H1 (cell line): Measurements from ENCODE around the gene MYO5B. TPM values are rescaled to one million over a fixed set of nuclear protein-coding genes. Genes with fewer than 3 reads are reported as not detected.

ENCODE experiments used
- CTCF ChIA-PET: fragments of 300-600 bp; sonication (Branson Sonifier 250); formaldehyde crosslinking; loops from one replicate; lab custom pipeline; 2021; ENCODE audit not compliant: partially characterized antibody; lab: Charles Lee
- POLR2A ChIA-PET: fragments of 300-600 bp; sonication (Branson Sonifier 250); formaldehyde crosslinking; loops from one replicate; lab custom pipeline; 2021; ENCODE audit warnings: inconsistent platforms; ENCODE audit not compliant: partially characterized antibody; lab: Charles Lee
- DNase-seq, 2 experiments: peaks; one replicate each; pipeline versions ENCODE4 v3.0.0 to v3.0.0-alpha.2; 2010 to 2022; ENCODE audit warnings: low spot score in 2 of 2, low read depth in 1 of 2, mixed read lengths in 1 of 2
- FAIRE-seq: peaks from 2 replicates; lab custom pipeline; 2011; peaks lifted over from hg19 to GRCh38; lab: Jason Lieb, UNC
- H2AFZ ChIP-seq: 2 replicates; pipeline ENCODE4 v1.8.1; 2012; ENCODE audit warnings: low read length, inconsistent platforms
- H2AK5ac ChIP-seq: 2 replicates; pipeline ENCODE4 v1.6.1; 2013; ENCODE audit warnings: low read depth, low read length
- H2BK120ac ChIP-seq: replicated peaks from 2 replicates; pipeline ENCODE3; 2013; ENCODE audit warnings: low read depth, low read length, inconsistent platforms
- H2BK12ac ChIP-seq: 2 replicates; pipeline ENCODE4 v1.6.1; 2013; ENCODE audit warnings: low read depth, low read length
- H2BK15ac ChIP-seq: 2 replicates; pipeline ENCODE4 v1.6.1; 2013; ENCODE audit warnings: low read length
- H2BK20ac ChIP-seq: 2 replicates; pipeline ENCODE4 v1.6.1; 2013; ENCODE audit warnings: low read length
- H2BK5ac ChIP-seq: 2 replicates; pipeline ENCODE4 v1.6.1; 2013; ENCODE audit warnings: low read depth, low read length
- H3K14ac ChIP-seq: 2 replicates; pipeline ENCODE4 v1.6.1; 2013; ENCODE audit warnings: inconsistent platforms; ENCODE audit not compliant: insufficient read length
- H3K18ac ChIP-seq: 2 replicates; pipeline ENCODE4 v1.6.1; 2013; ENCODE audit warnings: low read length; ENCODE audit errors: extremely low read depth
- H3K23ac ChIP-seq: 2 replicates; pipeline ENCODE4 v1.6.1; 2013; ENCODE audit warnings: inconsistent platforms; ENCODE audit not compliant: insufficient read length
- H3K23me2 ChIP-seq: 2 replicates; pipeline ENCODE4 v1.6.1; 2013; ENCODE audit warnings: low read depth, low read length
- H3K27ac ChIP-seq: 2 replicates; pipeline ENCODE4 v1.6.1; 2011; ENCODE audit warnings: low read depth, low read length, inconsistent platforms
- H3K27me3 ChIP-seq, 4 experiments: replicated peaks in 1 of 4; 1 replicate in 1 of 4; 2 replicates in 3 of 4; pipeline versions ENCODE4 v1.6.1 to v1.8.1; 2011 to 2013; ENCODE audit warnings: low read length in 3 of 4, mild to moderate bottlenecking in 3 of 4, inconsistent platforms in 2 of 4, mixed read lengths in 2 of 4, moderate library complexity in 1 of 4; ENCODE audit not compliant: control insufficient read depth in 3 of 4, insufficient read depth in 3 of 4; ENCODE audit errors: extremely low read depth in 1 of 4
- H3K36me3 ChIP-seq, 4 experiments: 2 replicates each; pipeline versions ENCODE4 v1.6.1 to v1.8.1; 2011 to 2013; ENCODE audit warnings: mild to moderate bottlenecking in 4 of 4, low read length in 3 of 4, moderate library complexity in 2 of 4, control low read depth in 1 of 4, inconsistent platforms in 1 of 4; ENCODE audit not compliant: insufficient read depth in 4 of 4, control insufficient read depth in 2 of 4
- H3K4ac ChIP-seq: replicated peaks from 2 replicates; pipeline ENCODE3; 2013; ENCODE audit warnings: low read length, low read depth, mixed read lengths, inconsistent platforms; ENCODE audit not compliant: insufficient read length
- H3K4me1 ChIP-seq, 4 experiments: replicated peaks in 1 of 4; 1 replicate in 1 of 4; 2 replicates in 3 of 4; pipeline versions ENCODE4 v1.6.1 to v1.8.1; 2011 to 2013; ENCODE audit warnings: low read length in 3 of 4, inconsistent platforms in 2 of 4, mixed read lengths in 1 of 4; ENCODE audit not compliant: insufficient read depth in 4 of 4, control insufficient read depth in 3 of 4
- H3K4me2 ChIP-seq, 2 experiments: 2 replicates each; pipeline versions ENCODE4 v1.6.1 to v1.8.1; 2011 to 2013; ENCODE audit warnings: low read depth in 2 of 2, low read length in 2 of 2, control low read depth in 1 of 2, inconsistent platforms in 1 of 2, mild to moderate bottlenecking in 1 of 2; ENCODE audit not compliant: insufficient read depth in 1 of 2
- H3K4me3 ChIP-seq, 4 experiments: fragments of 200-600, 300-600 bp in 1 of 4; sonication (generic), shearing (Covaris generic), sonication (Bioruptor Twin) in 1 of 4; 2 replicates each; pipeline versions ENCODE4 v1.5.1 to v1.8.1; 2011 to 2016; ENCODE audit warnings: low read length in 4 of 4, low read depth in 3 of 4, control low read depth in 2 of 4, inconsistent platforms in 2 of 4, mild to moderate bottlenecking in 2 of 4, mixed read lengths in 1 of 4, moderate library complexity in 1 of 4; ENCODE audit not compliant: insufficient read depth in 2 of 4; ENCODE audit errors: extremely low read depth in 1 of 4
- H3K56ac ChIP-seq: replicated peaks from 2 replicates; pipeline ENCODE3; 2013; ENCODE audit warnings: low read depth, mild to moderate bottlenecking, mixed read lengths, low read length, inconsistent platforms; ENCODE audit not compliant: insufficient read length
- H3K79me1 ChIP-seq: 2 replicates; pipeline ENCODE4 v1.6.1; 2013; ENCODE audit warnings: low read depth, low read length, control low read depth
- H3K79me2 ChIP-seq, 2 experiments: 2 replicates each; pipeline versions ENCODE4 v1.6.1 to v1.8.1; 2012 to 2013; ENCODE audit warnings: low read length in 2 of 2, mild to moderate bottlenecking in 2 of 2, inconsistent platforms in 1 of 2; ENCODE audit not compliant: insufficient read depth in 2 of 2, control insufficient read depth in 1 of 2
- H3K9ac ChIP-seq, 4 experiments: replicated peaks in 1 of 4; 1 replicate in 1 of 4; 2 replicates in 3 of 4; pipeline versions ENCODE4 v1.6.1 to v1.8.1; 2011 to 2013; ENCODE audit warnings: low read depth in 3 of 4, low read length in 3 of 4, control low read depth in 2 of 4, mild to moderate bottlenecking in 2 of 4, moderate library complexity in 2 of 4, inconsistent platforms in 1 of 4; ENCODE audit errors: extremely low read depth in 1 of 4
- H3K9me3 ChIP-seq, 2 experiments: 2 replicates each; pipeline versions ENCODE4 v1.6.1 to v1.8.1; 2012 to 2013; ENCODE audit warnings: mild to moderate bottlenecking in 2 of 2, moderate library complexity in 2 of 2, control low read depth in 1 of 2, inconsistent platforms in 1 of 2, low read depth in 1 of 2, low read length in 1 of 2, mixed read lengths in 1 of 2; ENCODE audit not compliant: insufficient read depth in 2 of 2
- H4K20me1 ChIP-seq, 2 experiments: replicated peaks in 1 of 2; 2 replicates each; pipeline versions ENCODE3 to v1.8.1; 2011 to 2013; ENCODE audit warnings: inconsistent platforms in 2 of 2, low read length in 2 of 2, mild to moderate bottlenecking in 1 of 2; ENCODE audit not compliant: insufficient read depth in 2 of 2, control insufficient read depth in 1 of 2
- H4K5ac ChIP-seq: 2 replicates; pipeline ENCODE4 v1.6.1; 2013; ENCODE audit warnings: low read length, low read depth, mixed read lengths, inconsistent platforms; ENCODE audit not compliant: insufficient read length
- H4K8ac ChIP-seq: 2 replicates; pipeline ENCODE4 v1.8.0; 2013; ENCODE audit warnings: mild to moderate bottlenecking, moderate library complexity, low read length, inconsistent platforms; ENCODE audit not compliant: insufficient read depth; ENCODE audit errors: extremely low read depth
- H4K91ac ChIP-seq: replicated peaks from 2 replicates; pipeline ENCODE3; 2013; ENCODE audit warnings: low read length, mixed read lengths, inconsistent platforms; ENCODE audit not compliant: insufficient read length
- GTF2F1 ChIP-seq: IDR thresholded peaks from 2 replicates; pipeline ENCODE4 v1.6.1; 2012; ENCODE audit warnings: low read depth, low read length, improper control_type of control experiment, borderline replicate concordance
- RXRA ChIP-seq: IDR thresholded peaks from 2 replicates; pipeline ENCODE4 v1.6.1; 2011; ENCODE audit warnings: low read depth, mild to moderate bottlenecking, low read length, moderate library complexity; ENCODE audit not compliant: insufficient read depth
- SIN3A ChIP-seq, 2 experiments: IDR thresholded peaks in 1 of 2; conservative IDR thresholded peaks in 1 of 2; 2 replicates each; pipeline ENCODE4 v1.6.1; 2011 to 2012; ENCODE audit warnings: low read length in 2 of 2, improper control_type of control experiment in 1 of 2, low read depth in 1 of 2, mild to moderate bottlenecking in 1 of 2
- SIX5 ChIP-seq: IDR thresholded peaks from 2 replicates; pipeline ENCODE4 v1.6.1; 2011; ENCODE audit warnings: mild to moderate bottlenecking, low read depth, low read length
- WGBS, 2 experiments: shearing (Covaris generic) in 1 of 2; methylation state at CpG; one replicate each; pipeline versions ENCODE4 v1.1.6 to v1.1.7; 2013 to 2015; ENCODE audit warnings: low lambda C conversion rate in 2 of 2, mixed read lengths in 2 of 2, inconsistent platforms in 1 of 2, low coverage in 1 of 2, missing lambda C conversion rate in 1 of 2; ENCODE audit not compliant: insufficient replicate concordance in 2 of 2, insufficient coverage in 1 of 2, insufficient read length in 1 of 2; ENCODE audit errors: extremely low coverage in 1 of 2, missing lambda C conversion rate in 1 of 2; 5-methylcytosine and 5-hydroxymethylcytosine counted together
- polyA plus RNA-seq, 7 experiments: library from polyadenylated mRNA; depleted of rRNA in 3 of 7; stranded (reverse) in 5 of 7; unstranded in 2 of 7; fragments of >200 nt in 5 of 7; fragments of 200-250 nt in 2 of 7; gene quantifications; 1 replicate in 5 of 7; 2 replicates in 1 of 7; 4 replicates in 1 of 7; pipeline versions ENCODE4 v1.2.1 to v1.2.3, GENCODE V29; 2011 to 2013; ENCODE audit warnings: missing spikeins in 2 of 7, mixed read lengths in 2 of 7
- total RNA-seq: library from RNA; stranded (reverse); fragmentation: NEBNext Ultra II Directional; extraction: Animal tissue kit (Norgen Biotek cat#: 25700); gene quantifications from 2 replicates; pipeline ENCODE4 v1.2.1, GENCODE V29; 2021

The MYO5B gene
- total and polyA plus RNA-seq, 2 of the 8 experiments (the other 6 are each of a cell fraction or from before 2014, with no cell fraction given), result 6.4 to 7.7 TPM

DNA sequence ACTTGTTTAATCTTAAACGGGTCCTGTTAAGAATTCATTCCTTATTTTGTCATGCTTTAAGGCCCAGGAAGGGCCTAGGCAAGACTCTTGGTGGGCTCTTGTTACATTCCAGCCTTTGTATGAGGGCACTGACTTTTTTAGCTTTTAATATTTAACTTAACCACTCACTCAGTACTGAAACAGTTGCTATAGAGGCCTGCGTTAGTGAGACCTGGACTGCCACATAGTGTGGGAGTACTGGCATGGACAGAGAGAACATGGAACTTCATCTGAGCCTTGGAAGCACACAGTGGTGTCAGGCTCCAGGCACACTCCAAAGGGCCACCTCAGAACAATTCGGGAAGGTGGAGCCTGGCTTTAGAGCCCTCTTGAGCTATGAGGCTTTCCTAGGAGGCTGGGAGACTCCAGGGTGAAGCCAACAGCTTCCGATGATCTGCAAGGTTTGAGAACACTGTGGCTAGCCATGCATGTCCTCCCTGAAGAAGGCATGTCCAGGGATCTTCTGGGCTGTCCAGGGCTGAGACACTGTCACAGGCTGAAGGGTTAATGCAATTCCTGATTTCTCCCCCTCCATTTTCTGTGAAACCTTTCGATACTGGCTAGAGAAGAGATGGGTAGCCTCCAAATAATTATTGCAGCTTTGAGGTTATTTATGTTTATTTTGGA lies 226.2 kb downstream of the MYO5B start:
- FAIRE-seq (no peak), DNase-seq (no peak)
- Histone ChIP-seq H3K4ac (no peak overlapping the region), H2BK20ac (no peak overlapping the region), H4K8ac (0 out of 2 replicates have a peak overlapping the region, but pooled peaks have one; percentile 57), H3K56ac (no peak overlapping the region), H3K4me1 (no peaks in the 10 kb centered on the region), H3K23me2 (no peaks in the 10 kb centered on the region), H3K23ac (no peak overlapping the region), H4K91ac (no peak overlapping the region), H3K14ac (no peak overlapping the region), H2BK15ac (no peak overlapping the region), H3K27me3 (no peaks in the 10 kb centered on the region), H3K18ac (no peak overlapping the region), H4K5ac (no peak overlapping the region), H2AFZ (no peak overlapping the region), H2AK5ac (no peak overlapping the region), H2BK120ac (no peak overlapping the region), H2BK5ac (no peak overlapping the region), H3K27ac (no peak overlapping the region), H2BK12ac (no peak overlapping the region), H3K36me3 (no peaks in the 10 kb centered on the region), H3K79me2 (no peaks in the 10 kb centered on the region), H3K9me3 (no peaks in the 10 kb centered on the region), H3K79me1 (no peaks in the 10 kb centered on the region), H3K4me3 (no peak overlapping the region), H3K4me2 (no peak overlapping the region), H4K20me1 (peaks cover 0 to 2% of the 10 kb centered on the region in 2 experiments), H3K9ac (no peak overlapping the region)
- POLR2A ChIA-PET, result interaction anchor here (0.6 kb wide), 1 partner anchor 161 kb away, joined by 3 read pairs; no protein-coding TSS in a partner anchor
- CTCF ChIA-PET, result interaction anchor here (1.1 kb wide), 1 partner anchor 235 kb away, joined by 3 read pairs; no protein-coding TSS in a partner anchor
- no peak for TF ChIP-seq GTF2F1
- TF ChIP-seq SIN3A (conservative IDR thresholded peaks at IDR 0.05 in 1 of 2, IDR thresholded peaks at IDR 0.05 in 1 of 2; ENCODE audit: low read depth in 1 of 2, low read length in 2 of 2), result no peak
- no peak for TF ChIP-seq SIX5
- no peak for TF ChIP-seq RXRA
- 87% methylated on average over 5 of the region's 5 CpGs; no CpG with 5 or more reads in 1 of the 2 experiments for WGBS, 2 experiments
